Measurements from ENCODE around the gene RSF1. TPM values are rescaled to one million over a fixed set of nuclear protein-coding genes. Genes with fewer than 3 reads are reported as not detected.
"Not testable (repeated sequence)": the region's sequence is repeated elsewhere in the genome, so short reads cannot be mapped to it uniquely, and the experiment has no call there.

The RSF1 gene
- total RNA-seq, 4 donors from 2014 or later: 32.2 to 51.5 (median 46.9) TPM

DNA sequence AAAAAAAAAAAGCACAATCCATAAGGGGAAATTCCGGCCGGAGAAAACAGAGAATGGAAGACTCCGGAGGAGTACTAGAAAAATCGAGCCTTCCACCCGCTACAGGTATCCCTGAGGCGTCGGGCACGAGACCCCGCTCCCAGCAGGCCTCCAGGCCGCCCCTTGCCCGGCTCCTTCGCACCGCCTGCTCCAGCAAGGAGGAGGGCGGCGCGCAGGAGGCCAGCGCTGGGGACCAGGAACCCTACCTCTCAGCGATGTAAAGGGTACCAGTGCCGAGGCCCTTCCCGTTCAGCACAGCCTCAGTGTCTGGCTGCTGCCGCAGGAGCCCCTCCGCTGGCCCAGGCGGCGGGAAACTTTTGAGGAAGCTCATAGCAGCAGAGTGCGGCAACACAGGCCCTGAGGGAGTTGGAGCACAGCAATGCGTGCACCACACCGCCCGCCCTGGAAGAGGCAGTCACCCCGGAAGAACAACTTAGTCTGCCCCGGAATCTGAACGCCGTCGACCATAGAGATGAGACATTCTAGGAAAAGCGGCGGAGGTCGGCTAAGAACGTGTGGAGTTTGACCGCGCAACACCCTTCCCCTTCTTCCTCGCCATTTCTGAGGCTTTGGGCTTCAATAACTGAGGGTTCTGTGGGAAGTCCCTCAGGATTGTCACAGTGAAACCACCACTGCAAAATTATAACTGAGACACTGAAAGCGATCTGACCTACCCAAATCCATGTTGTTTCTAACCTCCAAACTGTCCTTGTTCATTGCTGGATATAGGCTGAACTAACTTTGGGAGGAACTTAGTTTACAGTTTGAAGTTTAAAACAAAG lies 183.0 kb downstream of the RSF1 start, which contains the start of gene CLNS1A:
Gene CLNS1A, minus strand, starts transcription at position 450 of the 821 bp plus-strand sequence. Its CDS starts 80 bp downstream, at position 370.
- peak within 1 kb of the TSS; percentile 98 for H3K4me3 ChIP-seq (ENCODE audit: low read depth, poor library complexity, severe bottlenecking)
- WGBS, 2 donors: 0 to 1% methylated on average over 36 to 41 of the region's 41 CpGs
- TF ChIP-seq, protein P1, sequence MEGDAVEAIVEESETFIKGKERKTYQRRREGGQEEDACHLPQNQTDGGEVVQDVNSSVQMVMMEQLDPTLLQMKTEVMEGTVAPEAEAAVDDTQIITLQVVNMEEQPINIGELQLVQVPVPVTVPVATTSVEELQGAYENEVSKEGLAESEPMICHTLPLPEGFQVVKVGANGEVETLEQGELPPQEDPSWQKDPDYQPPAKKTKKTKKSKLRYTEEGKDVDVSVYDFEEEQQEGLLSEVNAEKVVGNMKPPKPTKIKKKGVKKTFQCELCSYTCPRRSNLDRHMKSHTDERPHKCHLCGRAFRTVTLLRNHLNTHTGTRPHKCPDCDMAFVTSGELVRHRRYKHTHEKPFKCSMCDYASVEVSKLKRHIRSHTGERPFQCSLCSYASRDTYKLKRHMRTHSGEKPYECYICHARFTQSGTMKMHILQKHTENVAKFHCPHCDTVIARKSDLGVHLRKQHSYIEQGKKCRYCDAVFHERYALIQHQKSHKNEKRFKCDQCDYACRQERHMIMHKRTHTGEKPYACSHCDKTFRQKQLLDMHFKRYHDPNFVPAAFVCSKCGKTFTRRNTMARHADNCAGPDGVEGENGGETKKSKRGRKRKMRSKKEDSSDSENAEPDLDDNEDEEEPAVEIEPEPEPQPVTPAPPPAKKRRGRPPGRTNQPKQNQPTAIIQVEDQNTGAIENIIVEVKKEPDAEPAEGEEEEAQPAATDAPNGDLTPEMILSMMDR (IDR thresholded peaks at IDR 0.05): no peak
- peak in 1 of 2 donors; percentile 13 for TF ChIP-seq POLR2A (IDR thresholded peaks at IDR 0.05)
- DNase-seq (ENCODE audit: low spot score in 2 of 2): peak; percentile 87 to 97
- intact Hi-C loops (cut with DNase I; ENCODE audit: low total_unique reads): no loop called here

DNA sequence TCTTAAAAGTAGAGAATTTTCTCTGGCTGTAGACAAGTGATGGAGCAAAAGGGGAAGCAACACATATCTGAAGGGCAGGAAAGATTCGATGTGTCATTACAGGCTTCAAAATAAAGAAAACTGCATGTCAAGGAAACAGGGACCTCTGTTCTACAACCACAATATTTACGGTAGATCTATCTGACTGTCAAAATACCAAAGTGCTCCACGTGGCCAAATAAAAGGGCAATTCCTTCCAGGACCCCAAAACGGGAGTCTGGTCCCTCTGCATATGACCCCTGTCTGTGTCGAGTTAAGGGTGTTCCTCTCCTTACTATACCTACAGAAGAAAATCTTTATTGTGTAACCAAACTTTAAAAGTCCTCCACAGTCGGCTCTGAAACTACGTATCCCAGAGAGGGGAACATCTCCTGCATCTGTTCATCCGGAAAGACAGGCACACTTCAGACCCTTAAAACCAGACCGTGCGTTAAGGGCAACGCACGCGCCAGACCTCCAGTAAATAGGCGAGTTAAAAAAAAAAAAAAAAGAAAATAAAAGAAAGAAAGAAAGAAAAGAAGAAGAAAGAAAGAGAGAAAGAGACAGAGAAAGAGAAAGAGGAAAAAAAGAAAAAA lies 183.7 kb downstream of the RSF1 start:
- WGBS, 2 donors: 1 to 2% methylated on average over 14 of the region's 14 CpGs
- H3K4me3 ChIP-seq (ENCODE audit: low read depth, poor library complexity, severe bottlenecking): peak overlapping the region; percentile 98
- intact Hi-C loops (cut with DNase I; ENCODE audit: low total_unique reads): no loop called here
- DNase-seq (ENCODE audit: low spot score in 2 of 2): no peak
- TF ChIP-seq, protein P1 (IDR thresholded peaks at IDR 0.05): no peak
- no peak for TF ChIP-seq POLR2A (IDR thresholded peaks at IDR 0.05)

DNA sequence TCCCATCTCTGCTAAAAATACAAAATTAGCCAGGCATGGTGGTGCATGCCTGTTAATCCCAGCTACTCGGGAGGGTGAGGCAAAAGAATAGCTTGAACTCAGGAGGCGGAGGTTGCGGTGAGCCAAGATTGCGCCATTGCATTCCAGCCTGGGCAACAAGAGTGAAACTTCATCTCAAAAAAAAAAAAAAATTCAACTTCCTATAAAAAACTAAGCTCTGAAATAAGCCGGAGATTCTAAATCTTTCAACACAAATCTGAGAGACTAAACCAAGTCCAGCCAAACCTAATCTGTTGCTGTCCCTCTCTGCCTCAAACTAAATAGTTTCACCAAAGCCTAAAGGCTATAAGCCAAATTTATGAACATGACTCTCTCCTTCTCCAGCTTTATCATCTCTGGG lies 186.6 kb downstream of the RSF1 start:
- WGBS, 2 donors: 78 to 90% methylated on average over 5 of the region's 5 CpGs
- H3K4me3 ChIP-seq (ENCODE audit: low read depth, poor library complexity, severe bottlenecking); intact Hi-C loops (cut with DNase I; ENCODE audit: low total_unique reads); DNase-seq (ENCODE audit: low spot score in 2 of 2): not testable (repeated sequence)

DNA sequence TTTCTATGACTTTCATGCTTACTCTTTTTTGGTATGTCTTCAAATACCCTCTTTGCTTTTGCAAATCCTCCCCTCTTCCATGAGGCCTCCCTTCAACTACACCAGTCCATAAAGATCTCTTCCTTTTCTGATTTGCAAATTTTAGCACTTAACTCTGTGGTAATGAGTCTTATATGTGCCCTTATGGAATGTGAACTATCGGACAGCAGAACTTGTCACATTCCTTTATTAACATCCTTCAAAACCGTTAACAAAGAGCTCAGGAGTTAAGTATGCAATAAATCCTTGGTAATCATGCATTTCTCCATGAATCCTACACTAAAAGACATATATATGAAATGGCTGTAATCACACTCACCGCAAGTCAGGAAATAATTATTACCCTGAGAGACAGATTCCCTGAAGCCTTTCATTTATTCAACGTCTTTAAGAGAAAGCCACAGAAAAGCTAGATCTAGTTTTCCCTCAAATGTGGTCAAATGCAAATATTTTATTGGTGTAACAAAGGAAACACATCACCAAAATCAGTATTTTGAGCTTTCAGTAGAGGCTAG lies 190.3 kb downstream of the RSF1 start:
- TF ChIP-seq POLR2A (IDR thresholded peaks at IDR 0.05): no peak
- TF ChIP-seq, protein P1 (IDR thresholded peaks at IDR 0.05): no peak
- DNase-seq (ENCODE audit: low spot score in 2 of 2): no peak
- H3K4me3 ChIP-seq (ENCODE audit: low read depth, poor library complexity, severe bottlenecking): no peak overlapping the region
- intact Hi-C loops (cut with DNase I; ENCODE audit: low total_unique reads): no loop called here
- 72 to 84% methylated on average over 4 of the region's 4 CpGs for WGBS, 2 donors

DNA sequence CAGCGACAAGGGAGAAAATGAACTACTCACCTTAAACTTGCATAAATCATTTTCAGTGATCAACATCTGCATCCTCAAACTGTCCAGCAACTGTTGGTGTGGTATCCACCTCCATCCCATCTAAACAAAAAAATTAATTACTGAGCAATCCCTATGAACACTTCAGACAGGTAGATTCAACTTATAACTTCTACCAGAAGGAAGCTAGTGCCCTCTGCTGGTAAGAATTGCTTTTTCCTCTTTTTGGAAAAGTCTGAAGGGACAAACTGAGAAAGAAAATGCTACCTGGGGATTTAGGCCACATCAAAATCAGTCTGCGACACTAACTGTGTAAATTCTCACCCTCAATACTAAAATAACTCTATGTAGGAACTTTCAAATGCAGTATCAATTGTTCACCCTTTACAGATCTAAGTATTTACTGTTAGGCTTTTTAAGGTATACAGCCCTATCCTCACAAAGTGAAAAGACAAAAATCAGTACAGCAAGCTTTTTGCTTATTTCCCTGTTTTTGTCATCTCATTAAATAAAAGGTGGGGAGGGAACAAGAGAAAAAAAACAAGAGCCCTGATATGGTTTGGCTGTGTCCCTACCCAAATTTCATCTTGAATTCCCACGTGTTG lies 200.8 kb downstream of the RSF1 start:
- no peak for DNase-seq (ENCODE audit: low spot score in 2 of 2)

More for the DNA sequence above, 200.8 kb downstream of the RSF1 start:
- intact Hi-C loops (cut with DNase I; ENCODE audit: low total_unique reads): no loop called here
- TF ChIP-seq POLR2A (IDR thresholded peaks at IDR 0.05): no peak
- TF ChIP-seq, protein P1 (IDR thresholded peaks at IDR 0.05): peak in 1 of 3 donors; percentile 25
- 93 to 94% methylated on average over 3 of the region's 3 CpGs for WGBS, 2 donors
- no peak overlapping the region for H3K4me3 ChIP-seq (ENCODE audit: low read depth, poor library complexity, severe bottlenecking)
